ENCODE data around the gene CPS1. TPM values are rescaled to one million over a fixed set of nuclear protein-coding genes. Genes with fewer than 3 reads are reported as not detected.

CPS1 gene
- total RNA-seq, 4 donors from 2014 or later = 1.5 to 2.4 (median 1.8) TPM

DNA sequence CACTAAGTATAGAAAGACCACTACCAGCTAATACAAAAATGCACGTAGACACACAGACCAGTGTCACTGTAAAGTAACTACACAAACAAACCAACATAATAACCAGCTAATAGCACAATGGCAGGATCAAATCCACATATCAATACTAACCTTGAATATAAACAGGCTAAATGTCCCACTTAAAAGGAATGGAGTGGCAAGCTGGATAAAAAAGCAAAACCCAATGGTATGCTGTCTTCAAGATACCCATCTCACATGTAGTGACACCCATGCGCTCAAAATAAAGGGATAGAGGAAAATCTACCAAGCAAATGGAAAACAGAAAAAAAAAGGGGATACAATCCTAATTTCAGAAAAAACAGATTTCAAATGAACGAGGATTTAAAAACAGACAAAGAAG, 41.8 kb downstream of the CPS1 start:
- WGBS, 2 donors (ENCODE audit: low coverage in 1 of 2) = 89 to 94% methylated on average over 1 to 2 of the region's 3 CpGs
- ATAC-seq = no peak
- H3K9me3 ChIP-seq = peaks cover 0 to 8% (median 0%) of the 10 kb centered on the region in 3 donors
- no peak overlapping the region for H3K27ac ChIP-seq
- no peaks in the 10 kb centered on the region for H3K36me3 ChIP-seq
- TF ChIP-seq POLR2A (IDR thresholded peaks at IDR 0.05) = no peak
- TF ChIP-seq, protein P1, sequence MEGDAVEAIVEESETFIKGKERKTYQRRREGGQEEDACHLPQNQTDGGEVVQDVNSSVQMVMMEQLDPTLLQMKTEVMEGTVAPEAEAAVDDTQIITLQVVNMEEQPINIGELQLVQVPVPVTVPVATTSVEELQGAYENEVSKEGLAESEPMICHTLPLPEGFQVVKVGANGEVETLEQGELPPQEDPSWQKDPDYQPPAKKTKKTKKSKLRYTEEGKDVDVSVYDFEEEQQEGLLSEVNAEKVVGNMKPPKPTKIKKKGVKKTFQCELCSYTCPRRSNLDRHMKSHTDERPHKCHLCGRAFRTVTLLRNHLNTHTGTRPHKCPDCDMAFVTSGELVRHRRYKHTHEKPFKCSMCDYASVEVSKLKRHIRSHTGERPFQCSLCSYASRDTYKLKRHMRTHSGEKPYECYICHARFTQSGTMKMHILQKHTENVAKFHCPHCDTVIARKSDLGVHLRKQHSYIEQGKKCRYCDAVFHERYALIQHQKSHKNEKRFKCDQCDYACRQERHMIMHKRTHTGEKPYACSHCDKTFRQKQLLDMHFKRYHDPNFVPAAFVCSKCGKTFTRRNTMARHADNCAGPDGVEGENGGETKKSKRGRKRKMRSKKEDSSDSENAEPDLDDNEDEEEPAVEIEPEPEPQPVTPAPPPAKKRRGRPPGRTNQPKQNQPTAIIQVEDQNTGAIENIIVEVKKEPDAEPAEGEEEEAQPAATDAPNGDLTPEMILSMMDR (IDR thresholded peaks at IDR 0.05) = no peak
- no peak for TF ChIP-seq EP300 (IDR thresholded peaks at IDR 0.05)
- no peak for TF ChIP-seq POLR2AphosphoS5 (IDR thresholded peaks at IDR 0.05)
- H3K4me3 ChIP-seq = no peak overlapping the region
- H3K4me1 ChIP-seq = no peaks in the 10 kb centered on the region
- no peaks in the 10 kb centered on the region for H3K27me3 ChIP-seq

DNA sequence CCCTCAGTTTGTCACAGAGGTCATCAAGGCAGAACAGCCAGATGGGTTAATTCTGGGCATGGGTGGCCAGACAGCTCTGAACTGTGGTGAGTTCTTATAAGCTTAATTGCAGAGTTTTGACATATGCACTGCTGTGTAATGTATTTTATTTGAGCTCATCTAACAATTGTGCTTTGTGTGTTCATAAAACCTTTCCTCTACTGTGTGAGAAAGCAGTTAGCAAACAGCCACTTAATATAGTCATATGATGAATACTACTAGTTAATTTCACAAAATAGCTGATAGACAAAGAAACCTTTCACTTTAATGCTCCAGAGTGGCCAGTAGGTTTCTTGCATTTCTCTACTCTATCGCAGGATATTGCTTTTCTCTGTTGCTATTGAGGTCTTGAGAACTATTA, 43.1 kb downstream of the CPS1 start:
- peaks cover 0 to 8% (median 0%) of the 10 kb centered on the region in 3 donors for H3K9me3 ChIP-seq
- WGBS, 2 donors (ENCODE audit: low coverage in 1 of 2) = 71 to 83% methylated on average over 1 of the region's 1 CpG
- H3K36me3 ChIP-seq = no peaks in the 10 kb centered on the region
- H3K4me3 ChIP-seq = no peak overlapping the region
- TF ChIP-seq EP300 (IDR thresholded peaks at IDR 0.05) (no peak), POLR2A (IDR thresholded peaks at IDR 0.05) (no peak), POLR2AphosphoS5 (IDR thresholded peaks at IDR 0.05) (no peak)
- TF ChIP-seq, protein P1 (IDR thresholded peaks at IDR 0.05) = no peak
- no peaks in the 10 kb centered on the region for H3K27me3 ChIP-seq
- H3K4me1 ChIP-seq = no peaks in the 10 kb centered on the region
- ATAC-seq = no peak
- H3K27ac ChIP-seq = no peak overlapping the region

DNA sequence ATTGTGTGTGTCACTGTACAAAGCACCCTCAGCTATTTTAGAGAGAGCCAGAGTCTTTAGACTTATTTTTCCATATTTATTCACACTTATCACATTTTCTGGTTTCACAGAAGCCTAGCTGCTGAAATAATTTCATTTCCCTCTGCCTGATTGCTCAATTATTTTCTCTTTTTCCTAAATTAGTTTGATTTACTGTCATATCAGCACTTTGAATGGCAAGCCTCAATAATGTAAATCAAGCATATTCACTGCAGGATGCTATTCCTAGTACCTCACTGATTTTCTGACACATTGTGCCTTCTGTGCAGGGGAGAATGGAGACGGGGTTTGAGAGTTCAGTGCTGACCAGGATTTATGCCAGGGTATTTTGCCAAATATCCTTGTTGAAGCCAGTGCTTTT, 48.3 kb downstream of the CPS1 start:
- H3K4me3 ChIP-seq = no peak overlapping the region
- no peaks in the 10 kb centered on the region for H3K9me3 ChIP-seq
- no peak overlapping the region for H3K27ac ChIP-seq
- H3K4me1 ChIP-seq = no peaks in the 10 kb centered on the region
- ATAC-seq = no peak
- 78 to 86% methylated on average over 1 of the region's 1 CpG for WGBS, 2 donors (ENCODE audit: low coverage in 1 of 2)
- H3K36me3 ChIP-seq = no peaks in the 10 kb centered on the region
- TF ChIP-seq POLR2AphosphoS5 (IDR thresholded peaks at IDR 0.05) (no peak), POLR2A (IDR thresholded peaks at IDR 0.05) (no peak), EP300 (IDR thresholded peaks at IDR 0.05) (no peak)
- TF ChIP-seq, protein P1 (IDR thresholded peaks at IDR 0.05) = no peak
- H3K27me3 ChIP-seq = no peaks in the 10 kb centered on the region

DNA sequence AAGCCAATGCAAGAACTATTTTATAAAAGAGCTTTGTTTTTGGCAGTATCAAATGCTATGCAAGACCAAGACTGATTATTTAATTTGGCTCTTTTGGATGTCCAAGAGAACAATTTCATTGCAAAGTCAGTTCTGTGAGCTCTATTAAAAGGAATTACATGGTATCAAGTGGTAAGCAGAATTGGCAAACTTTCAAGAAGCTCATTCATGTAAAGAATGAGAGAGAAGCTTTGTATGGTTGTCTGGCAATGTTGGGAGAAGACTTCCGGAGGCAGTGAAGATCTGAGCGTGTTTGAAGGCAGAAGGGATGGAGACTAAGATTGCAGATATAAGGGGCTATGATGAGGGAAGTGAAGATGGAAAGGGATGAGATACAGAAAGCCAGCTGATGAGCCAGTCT, 49.6 kb downstream of the CPS1 start:
- Histone ChIP-seq H3K4me3 (no peak overlapping the region), H3K4me1 (no peaks in the 10 kb centered on the region), H3K27me3 (no peaks in the 10 kb centered on the region), H3K27ac (no peak overlapping the region), H3K9me3 (no peaks in the 10 kb centered on the region), H3K36me3 (no peaks in the 10 kb centered on the region)
- WGBS, 2 donors (ENCODE audit: low coverage in 1 of 2) = 71 to 80% methylated on average over 1 to 2 of the region's 2 CpGs
- TF ChIP-seq POLR2A (IDR thresholded peaks at IDR 0.05) = no peak
- no peak for TF ChIP-seq POLR2AphosphoS5 (IDR thresholded peaks at IDR 0.05)
- TF ChIP-seq EP300 (IDR thresholded peaks at IDR 0.05) = no peak
- TF ChIP-seq, protein P1 (IDR thresholded peaks at IDR 0.05) = no peak
- ATAC-seq = no peak

DNA sequence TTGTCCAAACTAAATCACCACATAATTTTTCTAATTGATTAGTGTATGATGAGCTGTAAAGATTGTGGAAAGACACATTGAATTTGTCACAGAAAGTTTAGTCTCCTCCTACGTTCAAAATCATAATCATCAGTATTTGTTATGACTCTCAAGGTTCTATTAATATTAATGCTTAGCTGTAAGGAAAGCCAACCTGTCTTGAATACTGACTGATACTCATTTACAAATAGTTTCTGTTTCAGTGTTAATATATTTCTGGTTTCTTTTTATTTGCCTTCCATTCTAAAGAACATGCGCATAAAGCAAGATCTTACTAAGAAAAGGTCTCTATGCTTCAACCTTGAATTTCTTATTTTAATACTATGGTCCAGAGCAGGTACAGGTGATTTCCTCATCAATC, 55.1 kb downstream of the CPS1 start:
- no peak for TF ChIP-seq EP300 (IDR thresholded peaks at IDR 0.05)
- no peak for TF ChIP-seq POLR2AphosphoS5 (IDR thresholded peaks at IDR 0.05)
- no peak for TF ChIP-seq POLR2A (IDR thresholded peaks at IDR 0.05)
- TF ChIP-seq, protein P1 (IDR thresholded peaks at IDR 0.05) = no peak
- 57 to 64% methylated on average over 2 of the region's 2 CpGs for WGBS, 2 donors (ENCODE audit: low coverage in 1 of 2)
- H3K4me1 ChIP-seq = no peaks in the 10 kb centered on the region
- H3K9me3 ChIP-seq = no peaks in the 10 kb centered on the region
- H3K27me3 ChIP-seq = no peaks in the 10 kb centered on the region
- no peak overlapping the region for H3K27ac ChIP-seq
- H3K4me3 ChIP-seq = no peak overlapping the region
- ATAC-seq = no peak
- H3K36me3 ChIP-seq = no peaks in the 10 kb centered on the region

Measured in gastroesophageal sphincter (tissue), 4 donors.